GM21423 (cell line): ENCODE results near the gene PDLIM3.
"Not testable (repeated sequence)": the region's sequence is repeated elsewhere in the genome, so short reads cannot be mapped to it uniquely, and the experiment has no call there.

ENCODE experiments used
- ATAC-seq: cut with Tn5 transposase; IDR thresholded peaks from one replicate; pipeline ENCODE4 v1.9.1; 2021; ENCODE audit warnings: mild to moderate bottlenecking, moderate library complexity; ENCODE audit not compliant: unreplicated experiment

The PDLIM3 gene

GRCh38 chr4:185554365-185555126 lies 19.2 kb upstream of the PDLIM3 start:
- ATAC-seq = no peak

GRCh38 chr4:185552254-185552653 lies 16.9 kb upstream of the PDLIM3 start:
- ATAC-seq = no peak

GRCh38 chr4:185550933-185551332 lies 15.6 kb upstream of the PDLIM3 start:
- ATAC-seq = no peak

- ATAC-seq = no peak
Measured at GRCh38 chr4:185549095-185549639, 13.9 kb upstream of the PDLIM3 start.

GRCh38 chr4:185548587-185548986 lies 13.3 kb upstream of the PDLIM3 start:
- ATAC-seq = no peak

GRCh38 chr4:185546335-185546734 lies 11.0 kb upstream of the PDLIM3 start:
- no peak for ATAC-seq

- no peak for ATAC-seq
Measured at GRCh38 chr4:185542626-185543315, 7.5 kb upstream of the PDLIM3 start.

- ATAC-seq = no peak
Measured at GRCh38 chr4:185541251-185541727, 6.0 kb upstream of the PDLIM3 start.

- ATAC-seq = no peak
Measured at GRCh38 chr4:185540487-185541120, 5.3 kb upstream of the PDLIM3 start.

- no peak for ATAC-seq
Measured at GRCh38 chr4:185540040-185540439, 4.7 kb upstream of the PDLIM3 start.

- no peak for ATAC-seq
Measured at GRCh38 chr4:185538806-185539205, 3.5 kb upstream of the PDLIM3 start.

GRCh38 chr4:185536411-185536709 lies 1.1 kb upstream of the PDLIM3 start:
- no peak for ATAC-seq

- ATAC-seq = no peak
Measured at GRCh38 chr4:185535612-185536410, 504 bp upstream of the PDLIM3 start.

GRCh38 chr4:185534511-185534865 lies 819 bp downstream of the PDLIM3 start:
- no peak for ATAC-seq

- ATAC-seq = no peak
Measured at GRCh38 chr4:185532795-185533324, 2.4 kb downstream of the PDLIM3 start.

GRCh38 chr4:185532293-185532692 lies 3.0 kb downstream of the PDLIM3 start:
- ATAC-seq = no peak

GRCh38 chr4:185531654-185532053 lies 3.7 kb downstream of the PDLIM3 start:
- not testable (repeated sequence) for ATAC-seq

- no peak for ATAC-seq
Measured at GRCh38 chr4:185529413-185529812, 5.9 kb downstream of the PDLIM3 start.

GRCh38 chr4:185524888-185525863 lies 10.1 kb downstream of the PDLIM3 start:
- ATAC-seq = no peak

- no peak for ATAC-seq
Measured at GRCh38 chr4:185523862-185524261, 11.4 kb downstream of the PDLIM3 start.
